GM23338 (cell line): Measurements from ENCODE around the gene CFAP77. TPM values are rescaled to one million over a fixed set of nuclear protein-coding genes. Genes with fewer than 3 reads are reported as not detected.

ENCODE experiments used
- ATAC-seq: fragments of 200-7000 bp; cut with Tn5 transposase; 3 replicates; pipeline ENCODE4 v1.9.1; 2020
- DNase-seq: peaks from one replicate; pipeline ENCODE4 v3.0.0-alpha.2; 2015; ENCODE audit warnings: low spot score
- H2AFZ ChIP-seq: fragments of 200-600 bp; sonication (generic); 2 replicates; pipeline ENCODE4 v1.8.0; 2016; ENCODE audit warnings: antibody characterized with exemption, mild to moderate bottlenecking, moderate library complexity
- H3F3A ChIP-seq: fragments of 200-600 bp; sonication (generic); replicated peaks from 2 replicates; pipeline ENCODE4 v1.8.0; 2017; ENCODE audit warnings: antibody characterized with exemption, mixed run types, low read depth
- H3K27ac ChIP-seq: fragments of 200-600 bp; sonication (generic); 2 replicates; pipeline ENCODE4 v1.6.1; 2016; ENCODE audit warnings: low read depth
- H3K27me3 ChIP-seq: fragments of 200-600 bp; sonication (generic); 2 replicates; pipeline ENCODE4 v1.8.0; 2016; ENCODE audit warnings: mild to moderate bottlenecking, mixed run types, moderate library complexity; ENCODE audit not compliant: insufficient read depth
- H3K36me3 ChIP-seq: fragments of 200-600 bp; sonication (generic); 2 replicates; pipeline ENCODE4 v1.8.0; 2016; ENCODE audit warnings: mild to moderate bottlenecking; ENCODE audit not compliant: insufficient read depth
- H3K4me1 ChIP-seq: fragments of 200-600 bp; sonication (generic); 2 replicates; pipeline ENCODE4 v1.8.0; 2016; ENCODE audit warnings: mild to moderate bottlenecking, moderate library complexity; ENCODE audit not compliant: insufficient read depth
- H3K4me2 ChIP-seq: fragments of 200-600 bp; sonication (generic); 2 replicates; pipeline ENCODE4 v1.7.1; 2017; ENCODE audit warnings: mixed run types
- H3K4me3 ChIP-seq: fragments of 200-600 bp; sonication (generic); 2 replicates; pipeline ENCODE4 v1.6.1; 2016; ENCODE audit warnings: mixed run types
- H3K79me2 ChIP-seq: fragments of 200-600 bp; sonication (generic); replicated peaks from 2 replicates; pipeline ENCODE4 v1.8.0; 2017; ENCODE audit warnings: mild to moderate bottlenecking; ENCODE audit not compliant: insufficient read depth
- H3K9me2 ChIP-seq: fragments of 200-600 bp; sonication (generic); 2 replicates; pipeline ENCODE4 v1.8.0; 2017; ENCODE audit not compliant: insufficient read depth
- H4K20me1 ChIP-seq: fragments of 200-600 bp; sonication (generic); replicated peaks from 2 replicates; pipeline ENCODE4 v1.8.0; 2017; ENCODE audit warnings: mild to moderate bottlenecking; ENCODE audit not compliant: insufficient read depth
- H3K27ac Mint-ChIP-seq: 2 replicates; pipeline ENCODE4 v1.8.0; 2020; ENCODE audit warnings: inconsistent platforms, mild to moderate bottlenecking, moderate library complexity, mixed read lengths
- H3K27me3 Mint-ChIP-seq: 3 replicates; pipeline ENCODE4 v1.8.0; 2022; ENCODE audit warnings: low read depth, mild to moderate bottlenecking, moderate library complexity, mixed read lengths, inconsistent platforms; ENCODE audit not compliant: insufficient read depth, poor library complexity
- H3K36me3 Mint-ChIP-seq: 3 replicates; pipeline ENCODE4 v1.8.0; 2021; ENCODE audit warnings: low read depth, mild to moderate bottlenecking, inconsistent platforms, moderate library complexity, mixed read lengths
- H3K4me1 Mint-ChIP-seq: 3 replicates; pipeline ENCODE4 v1.8.0; 2020; ENCODE audit warnings: mild to moderate bottlenecking, inconsistent platforms, mixed read lengths
- H3K4me3 Mint-ChIP-seq: 3 replicates; pipeline ENCODE4 v1.8.0; 2021; ENCODE audit warnings: moderate library complexity, mild to moderate bottlenecking, inconsistent platforms, mixed read lengths
- H3K9me3 Mint-ChIP-seq: 3 replicates; pipeline ENCODE4 v1.8.0; 2020; ENCODE audit warnings: moderate library complexity, mild to moderate bottlenecking, inconsistent platforms, mixed read lengths
- CREB1 ChIP-seq: fragments of 250-450 bp; sonication (Bioruptor Pico); IDR thresholded peaks from 2 replicates; pipeline ENCODE4 v1.5.0; 2020; ENCODE audit warnings: low read depth, mild to moderate bottlenecking, moderate library complexity
- ETS1 ChIP-seq: IDR thresholded peaks from 2 replicates; pipeline ENCODE4 v1.6.1; 2016; ENCODE audit warnings: antibody characterized with exemption
- EZH2 ChIP-seq: fragments of 200-600 bp; sonication (generic); IDR thresholded peaks from one replicate; pipeline ENCODE4 v1.8.0; 2017; ENCODE audit warnings: antibody characterized with exemption, mild to moderate bottlenecking, low read depth; ENCODE audit not compliant: unreplicated experiment
- EZH2phosphoT487 ChIP-seq: fragments of 200-600 bp; sonication (generic); IDR thresholded peaks from one replicate; pipeline ENCODE4 v1.8.1; 2018; ENCODE audit warnings: antibody characterized with exemption; ENCODE audit not compliant: unreplicated experiment
- JUNB ChIP-seq: IDR thresholded peaks from one replicate; pipeline ENCODE4 v1.6.1; 2016; ENCODE audit warnings: antibody characterized with exemption; ENCODE audit not compliant: unreplicated experiment
- NANOG ChIP-seq: IDR thresholded peaks from 2 replicates; pipeline ENCODE4 v1.6.1; 2016; ENCODE audit warnings: antibody characterized with exemption, borderline replicate concordance
- POLR2AphosphoS5 ChIP-seq: IDR thresholded peaks from 2 replicates; pipeline ENCODE4 v1.6.1; 2016; ENCODE audit warnings: antibody characterized with exemption, low read depth
- REST ChIP-seq: IDR thresholded peaks from one replicate; pipeline ENCODE4 v1.6.1; 2018; ENCODE audit warnings: antibody characterized with exemption; ENCODE audit not compliant: unreplicated experiment
- STAT1 ChIP-seq: IDR thresholded peaks from one replicate; pipeline ENCODE4 v1.6.1; 2016; ENCODE audit warnings: antibody characterized with exemption; ENCODE audit not compliant: unreplicated experiment
- ZNF114 ChIP-seq: fragments of 250-450 bp; sonication (Bioruptor Pico); IDR thresholded peaks from 2 replicates; pipeline ENCODE4 v1.5.0; 2020; ENCODE audit warnings: mild to moderate bottlenecking, moderate library complexity
- polyA plus RNA-seq: library from polyadenylated mRNA; unstranded; fragments of >200 nt; fragmentation: Nextera tagmentation; extraction: Ambion mirVana; gene quantifications from 2 replicates; pipeline ENCODE4 v1.2.1, GENCODE V29; 2016
- total RNA-seq: library from RNA; depleted of rRNA; stranded (reverse); fragments of >200 nt; shearing (Covaris generic); gene quantifications from 2 replicates; pipeline ENCODE4 v1.2.3, GENCODE V29; 2014
- TF ChIP-seq, protein P1 (sequence below): fragments of 250-450 bp; sonication (Bioruptor Pico); IDR thresholded peaks from 2 replicates; pipeline ENCODE4 v1.5.0; 2020; ENCODE audit warnings: mild to moderate bottlenecking, moderate library complexity
- TF ChIP-seq, protein P2 (sequence below), 2 experiments: fragments of 200-600 bp in 1 of 2; sonication (generic) in 1 of 2; conservative IDR thresholded peaks; 2 replicates each; pipeline versions ENCODE4 v1.5.1 to v1.6.1; 2016 to 2017; ENCODE audit warnings: antibody characterized with exemption in 2 of 2, low read depth in 2 of 2, mild to moderate bottlenecking in 2 of 2, moderate library complexity in 1 of 2

CFAP77 gene
- total and polyA plus RNA-seq, 2 experiments from 2014 or later = 0.97 to 1.3 TPM

DNA sequence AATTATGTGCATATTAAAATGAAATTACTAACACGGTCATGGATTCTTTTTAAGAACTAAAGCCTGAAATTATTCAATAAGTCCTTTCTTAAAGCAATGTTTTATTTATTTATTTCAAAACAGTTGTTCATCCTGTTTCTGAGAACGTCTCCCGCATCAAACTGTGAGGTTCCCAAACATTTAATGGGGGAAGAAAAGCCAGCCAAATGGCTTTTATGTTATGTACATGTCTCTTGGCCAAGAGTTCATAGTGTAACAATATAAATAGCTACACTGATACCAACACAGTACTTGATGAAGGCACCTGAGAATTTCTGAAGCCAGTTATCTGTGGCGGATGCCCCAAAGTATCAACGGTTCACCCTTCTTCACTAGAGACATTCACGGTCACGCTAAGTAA lies 19.0 kb upstream of the CFAP77 start (continued):
- TF ChIP-seq, protein P1, sequence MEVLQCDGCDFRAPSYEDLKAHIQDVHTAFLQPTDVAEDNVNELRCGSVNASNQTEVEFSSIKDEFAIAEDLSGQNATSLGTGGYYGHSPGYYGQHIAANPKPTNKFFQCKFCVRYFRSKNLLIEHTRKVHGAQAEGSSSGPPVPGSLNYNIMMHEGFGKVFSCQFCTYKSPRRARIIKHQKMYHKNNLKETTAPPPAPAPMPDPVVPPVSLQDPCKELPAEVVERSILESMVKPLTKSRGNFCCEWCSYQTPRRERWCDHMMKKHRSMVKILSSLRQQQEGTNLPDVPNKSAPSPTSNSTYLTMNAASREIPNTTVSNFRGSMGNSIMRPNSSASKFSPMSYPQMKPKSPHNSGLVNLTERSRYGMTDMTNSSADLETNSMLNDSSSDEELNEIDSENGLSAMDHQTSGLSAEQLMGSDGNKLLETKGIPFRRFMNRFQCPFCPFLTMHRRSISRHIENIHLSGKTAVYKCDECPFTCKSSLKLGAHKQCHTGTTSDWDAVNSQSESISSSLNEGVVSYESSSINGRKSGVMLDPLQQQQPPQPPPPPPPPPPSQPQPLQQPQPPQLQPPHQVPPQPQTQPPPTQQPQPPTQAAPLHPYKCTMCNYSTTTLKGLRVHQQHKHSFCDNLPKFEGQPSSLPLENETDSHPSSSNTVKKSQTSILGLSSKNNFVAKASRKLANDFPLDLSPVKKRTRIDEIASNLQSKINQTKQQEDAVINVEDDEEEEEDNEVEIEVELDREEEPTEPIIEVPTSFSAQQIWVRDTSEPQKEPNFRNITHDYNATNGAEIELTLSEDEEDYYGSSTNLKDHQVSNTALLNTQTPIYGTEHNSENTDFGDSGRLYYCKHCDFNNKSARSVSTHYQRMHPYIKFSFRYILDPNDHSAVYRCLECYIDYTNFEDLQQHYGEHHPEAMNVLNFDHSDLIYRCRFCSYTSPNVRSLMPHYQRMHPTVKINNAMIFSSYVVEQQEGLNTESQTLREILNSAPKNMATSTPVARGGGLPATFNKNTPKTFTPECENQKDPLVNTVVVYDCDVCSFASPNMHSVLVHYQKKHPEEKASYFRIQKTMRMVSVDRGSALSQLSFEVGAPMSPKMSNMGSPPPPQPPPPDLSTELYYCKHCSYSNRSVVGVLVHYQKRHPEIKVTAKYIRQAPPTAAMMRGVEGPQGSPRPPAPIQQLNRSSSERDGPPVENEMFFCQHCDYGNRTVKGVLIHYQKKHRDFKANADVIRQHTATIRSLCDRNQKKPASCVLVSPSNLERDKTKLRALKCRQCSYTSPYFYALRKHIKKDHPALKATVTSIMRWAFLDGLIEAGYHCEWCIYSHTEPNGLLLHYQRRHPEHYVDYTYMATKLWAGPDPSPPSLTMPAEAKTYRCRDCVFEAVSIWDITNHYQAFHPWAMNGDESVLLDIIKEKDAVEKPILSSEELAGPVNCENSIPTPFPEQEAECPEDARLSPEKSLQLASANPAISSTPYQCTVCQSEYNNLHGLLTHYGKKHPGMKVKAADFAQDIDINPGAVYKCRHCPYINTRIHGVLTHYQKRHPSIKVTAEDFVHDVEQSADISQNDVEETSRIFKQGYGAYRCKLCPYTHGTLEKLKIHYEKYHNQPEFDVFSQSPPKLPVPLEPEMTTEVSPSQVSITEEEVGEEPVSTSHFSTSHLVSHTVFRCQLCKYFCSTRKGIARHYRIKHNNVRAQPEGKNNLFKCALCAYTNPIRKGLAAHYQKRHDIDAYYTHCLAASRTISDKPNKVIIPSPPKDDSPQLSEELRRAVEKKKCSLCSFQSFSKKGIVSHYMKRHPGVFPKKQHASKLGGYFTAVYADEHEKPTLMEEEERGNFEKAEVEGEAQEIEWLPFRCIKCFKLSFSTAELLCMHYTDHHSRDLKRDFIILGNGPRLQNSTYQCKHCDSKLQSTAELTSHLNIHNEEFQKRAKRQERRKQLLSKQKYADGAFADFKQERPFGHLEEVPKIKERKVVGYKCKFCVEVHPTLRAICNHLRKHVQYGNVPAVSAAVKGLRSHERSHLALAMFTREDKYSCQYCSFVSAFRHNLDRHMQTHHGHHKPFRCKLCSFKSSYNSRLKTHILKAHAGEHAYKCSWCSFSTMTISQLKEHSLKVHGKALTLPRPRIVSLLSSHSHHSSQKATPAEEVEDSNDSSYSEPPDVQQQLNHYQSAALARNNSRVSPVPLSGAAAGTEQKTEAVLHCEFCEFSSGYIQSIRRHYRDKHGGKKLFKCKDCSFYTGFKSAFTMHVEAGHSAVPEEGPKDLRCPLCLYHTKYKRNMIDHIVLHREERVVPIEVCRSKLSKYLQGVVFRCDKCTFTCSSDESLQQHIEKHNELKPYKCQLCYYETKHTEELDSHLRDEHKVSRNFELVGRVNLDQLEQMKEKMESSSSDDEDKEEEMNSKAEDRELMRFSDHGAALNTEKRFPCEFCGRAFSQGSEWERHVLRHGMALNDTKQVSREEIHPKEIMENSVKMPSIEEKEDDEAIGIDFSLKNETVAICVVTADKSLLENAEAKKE (CRISPR knock-in tag) = no peak
- TF ChIP-seq JUNB = no peak
- no peak for TF ChIP-seq POLR2AphosphoS5

DNA sequence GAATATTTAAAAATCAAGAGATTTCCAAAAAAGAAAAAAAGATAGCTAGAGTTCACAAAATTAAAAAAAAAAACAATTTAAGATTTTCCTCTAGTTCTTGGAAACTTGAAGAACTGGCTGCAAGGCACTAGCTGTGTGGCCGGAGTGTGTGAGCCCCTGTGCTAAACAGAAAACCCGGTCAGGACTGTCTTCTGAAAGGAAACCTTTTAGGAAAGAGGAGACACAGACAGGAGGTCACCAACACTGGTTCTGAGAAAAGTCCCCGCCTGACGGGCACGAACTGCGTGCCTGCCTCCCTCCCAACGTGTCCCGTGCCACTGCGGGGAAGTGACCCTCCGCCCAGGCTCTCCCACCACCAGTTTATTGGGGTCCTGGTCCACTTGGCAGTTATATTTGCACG lies 18.6 kb upstream of the CFAP77 start:
- H3K79me2 ChIP-seq = peaks cover 8% of the 10 kb centered on the region; the same call in 1 of the 2 replicates
- H3K36me3 Mint-ChIP-seq = peaks cover 92% of the 10 kb centered on the region
- H2AFZ ChIP-seq = no peak overlapping the region
- peaks cover 6% of the 10 kb centered on the region for H4K20me1 ChIP-seq
- H3K9me3 Mint-ChIP-seq = no peaks in the 10 kb centered on the region
- ATAC-seq (no peak), DNase-seq (no peak)
- H3K4me2 ChIP-seq = no peak overlapping the region
- no peaks in the 10 kb centered on the region for H3K9me2 ChIP-seq
- H3K27ac ChIP-seq = no peak overlapping the region
- H3K4me1 Mint-ChIP-seq = no peaks in the 10 kb centered on the region
- no peaks in the 10 kb centered on the region for H3K27me3 ChIP-seq
- H3K27me3 Mint-ChIP-seq = peaks cover 2% of the 10 kb centered on the region
- H3F3A ChIP-seq = no peaks in the 10 kb centered on the region
- no peak overlapping the region for H3K4me3 Mint-ChIP-seq
- H3K4me3 ChIP-seq = no peak overlapping the region
- H3K27ac Mint-ChIP-seq = no peak overlapping the region
- peaks cover 74% of the 10 kb centered on the region for H3K36me3 ChIP-seq
- H3K4me1 ChIP-seq = no peaks in the 10 kb centered on the region
- TF ChIP-seq ETS1 (no peak), STAT1 (no peak), REST (no peak), POLR2AphosphoS5 (no peak), ZNF114 (CRISPR knock-in tag) (no peak), NANOG (no peak), EZH2 (no peak), CREB1 (CRISPR knock-in tag) (no peak), EZH2phosphoT487 (no peak), JUNB (no peak)
- TF ChIP-seq, protein P2, sequence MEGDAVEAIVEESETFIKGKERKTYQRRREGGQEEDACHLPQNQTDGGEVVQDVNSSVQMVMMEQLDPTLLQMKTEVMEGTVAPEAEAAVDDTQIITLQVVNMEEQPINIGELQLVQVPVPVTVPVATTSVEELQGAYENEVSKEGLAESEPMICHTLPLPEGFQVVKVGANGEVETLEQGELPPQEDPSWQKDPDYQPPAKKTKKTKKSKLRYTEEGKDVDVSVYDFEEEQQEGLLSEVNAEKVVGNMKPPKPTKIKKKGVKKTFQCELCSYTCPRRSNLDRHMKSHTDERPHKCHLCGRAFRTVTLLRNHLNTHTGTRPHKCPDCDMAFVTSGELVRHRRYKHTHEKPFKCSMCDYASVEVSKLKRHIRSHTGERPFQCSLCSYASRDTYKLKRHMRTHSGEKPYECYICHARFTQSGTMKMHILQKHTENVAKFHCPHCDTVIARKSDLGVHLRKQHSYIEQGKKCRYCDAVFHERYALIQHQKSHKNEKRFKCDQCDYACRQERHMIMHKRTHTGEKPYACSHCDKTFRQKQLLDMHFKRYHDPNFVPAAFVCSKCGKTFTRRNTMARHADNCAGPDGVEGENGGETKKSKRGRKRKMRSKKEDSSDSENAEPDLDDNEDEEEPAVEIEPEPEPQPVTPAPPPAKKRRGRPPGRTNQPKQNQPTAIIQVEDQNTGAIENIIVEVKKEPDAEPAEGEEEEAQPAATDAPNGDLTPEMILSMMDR (conservative IDR thresholded peaks at IDR 0.05; ENCODE audit: low read depth in 2 of 2) = no peak
